ENCODE data around the gene TSPAN18. TPM values are rescaled to one million over a fixed set of nuclear protein-coding genes. Genes with fewer than 3 reads are reported as not detected.

Gene TSPAN18
- total RNA-seq, 2 experiments from 2014 or later: 0.85 to 0.92 TPM

DNA sequence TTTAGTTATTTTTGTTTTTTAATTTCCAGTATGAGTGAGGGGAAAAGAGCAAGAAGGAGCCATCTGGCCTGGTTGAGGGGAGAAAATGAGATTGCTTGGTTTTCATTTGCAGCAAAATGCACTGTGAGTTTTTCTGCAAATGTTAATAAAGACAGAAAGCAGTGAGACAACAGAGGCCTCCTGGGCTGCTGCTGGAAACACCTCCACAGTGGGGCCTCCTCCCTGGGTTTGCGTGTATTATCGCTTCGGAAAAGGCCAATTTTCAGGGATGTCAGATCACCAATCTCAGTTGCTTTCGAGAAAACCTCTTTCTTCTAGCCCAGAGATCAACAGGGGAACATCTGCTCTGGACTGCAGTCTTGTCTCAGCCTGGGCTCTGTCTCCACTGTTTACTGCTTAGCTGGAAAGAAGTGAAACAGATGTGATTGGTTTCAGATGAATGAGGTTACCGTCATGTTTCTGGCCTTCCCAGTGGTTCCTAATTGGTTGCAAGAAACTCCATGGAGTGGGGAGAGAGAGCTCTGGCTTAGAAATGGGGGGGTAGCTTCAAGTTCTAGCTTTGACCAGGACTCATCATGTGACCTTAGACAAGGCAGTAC, 17.3 kb downstream of the TSPAN18 start:
- DNase-seq (no peak), ATAC-seq (no peak)
- intact Hi-C loops (cut with micrococcal nuclease): no loop called here
- no peaks in the 10 kb centered on the region for H3K9me3 Mint-ChIP-seq
- TF ChIP-seq CTCF (IDR thresholded peaks at IDR 0.05): no peak
- no peak overlapping the region for H3K4me3 Mint-ChIP-seq
- no peak overlapping the region for H3K27ac Mint-ChIP-seq
- peaks cover 9% of the 10 kb centered on the region for H3K4me1 Mint-ChIP-seq (ENCODE audit: low read depth)
- POLR2A ChIA-PET: no interaction called here
- no peaks in the 10 kb centered on the region for H3K36me3 Mint-ChIP-seq (ENCODE audit: low read depth)
- H3K27me3 Mint-ChIP-seq: no peaks in the 10 kb centered on the region
- CTCF ChIA-PET: no interaction called here

- ATAC-seq (no peak), DNase-seq (no peak)
- H3K27ac Mint-ChIP-seq: no peak overlapping the region
- ChIA-PET CTCF (interaction anchor here (0.8 to 1.7 kb wide), 4 partner anchors 10 to 223 kb away, joined by 3 to 5 read pairs (median 3); no protein-coding TSS in a partner anchor), POLR2A (interaction anchor here (1.4 kb wide), 1 partner anchor 10 kb away, joined by 3 read pairs; no protein-coding TSS in a partner anchor)
- intact Hi-C loops (cut with micrococcal nuclease): no loop called here
- no peaks in the 10 kb centered on the region for H3K36me3 Mint-ChIP-seq (ENCODE audit: low read depth)
- H3K4me1 Mint-ChIP-seq (ENCODE audit: low read depth): peaks cover 9% of the 10 kb centered on the region
- no peaks in the 10 kb centered on the region for H3K9me3 Mint-ChIP-seq
- no peak overlapping the region for H3K4me3 Mint-ChIP-seq
- H3K27me3 Mint-ChIP-seq: no peaks in the 10 kb centered on the region
- no peak for TF ChIP-seq CTCF (IDR thresholded peaks at IDR 0.05)
Observed at GRCh38 chr11:44746894-44747293, 20.1 kb downstream of the TSPAN18 start.

DNA sequence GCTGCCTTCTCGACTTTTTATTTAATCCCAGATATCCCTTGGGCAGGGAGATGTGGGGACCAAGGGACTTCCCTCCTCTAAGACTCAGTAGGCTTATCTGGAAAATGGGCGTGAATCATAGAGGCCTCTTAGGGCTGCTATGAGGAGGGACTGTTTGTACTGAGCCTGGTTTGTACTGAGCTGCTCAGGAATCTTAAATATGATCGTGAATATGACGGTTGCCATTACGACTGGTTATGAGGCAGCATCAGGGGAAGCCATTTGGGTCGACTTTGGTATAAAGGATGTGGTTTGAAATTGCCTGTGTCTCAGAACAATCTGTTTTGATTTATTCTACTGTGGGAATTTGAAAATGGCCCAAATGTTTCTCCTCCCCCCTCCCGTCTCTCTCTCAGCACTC, 20.6 kb downstream of the TSPAN18 start:
- Mint-ChIP-seq H3K4me1 (ENCODE audit: low read depth) (peaks cover 9% of the 10 kb centered on the region), H3K27ac (no peak overlapping the region), H3K9me3 (no peaks in the 10 kb centered on the region), H3K36me3 (ENCODE audit: low read depth) (no peaks in the 10 kb centered on the region), H3K27me3 (no peaks in the 10 kb centered on the region), H3K4me3 (no peak overlapping the region)
- no peak for TF ChIP-seq CTCF (IDR thresholded peaks at IDR 0.05)
- ChIA-PET CTCF (interaction anchor here (0.9 to 1.7 kb wide), 3 partner anchors 10 to 224 kb away, joined by 3 to 5 read pairs (median 3); no protein-coding TSS in a partner anchor), POLR2A (interaction anchor here (1.4 kb wide), 1 partner anchor 10 kb away, joined by 3 read pairs; no protein-coding TSS in a partner anchor)
- ATAC-seq: no peak
- DNase-seq: no peak
- intact Hi-C loops (cut with micrococcal nuclease): no loop called here

DNA sequence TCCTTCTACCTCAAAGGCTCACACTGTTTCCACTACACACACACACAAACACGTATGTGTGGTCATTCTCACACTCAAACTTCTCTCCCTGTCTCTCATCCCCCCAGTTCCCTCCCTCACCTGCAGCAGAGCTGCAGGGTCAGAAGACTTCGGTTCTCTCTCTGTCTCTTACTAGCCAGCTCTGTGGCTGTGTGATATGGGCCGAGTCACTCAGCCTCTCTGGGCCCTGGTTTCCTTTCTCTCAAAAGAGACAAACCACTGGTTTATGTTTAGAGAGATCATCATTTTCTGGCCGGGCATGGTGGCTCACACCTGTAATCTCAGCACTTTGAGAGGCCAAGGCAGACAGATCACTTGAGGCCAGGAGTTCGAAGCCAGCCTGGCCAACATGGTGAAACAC, 21.1 kb downstream of the TSPAN18 start:
- no peak for DNase-seq
- no peaks in the 10 kb centered on the region for H3K9me3 Mint-ChIP-seq
- H3K4me3 Mint-ChIP-seq: no peak overlapping the region
- ChIA-PET POLR2A (no interaction called here), CTCF (interaction anchor here (1.3 to 3.1 kb wide), 3 partner anchors 27 to 224 kb away, joined by 3 to 13 read pairs (median 5); no protein-coding TSS in a partner anchor)
- peak; percentile 30 for ATAC-seq
- no peak for TF ChIP-seq CTCF (IDR thresholded peaks at IDR 0.05)
- no peaks in the 10 kb centered on the region for H3K36me3 Mint-ChIP-seq (ENCODE audit: low read depth)
- no peak overlapping the region for H3K27ac Mint-ChIP-seq
- H3K27me3 Mint-ChIP-seq: no peaks in the 10 kb centered on the region
- intact Hi-C loops (cut with micrococcal nuclease): no loop called here
- H3K4me1 Mint-ChIP-seq (ENCODE audit: low read depth): peaks cover 9% of the 10 kb centered on the region

DNA sequence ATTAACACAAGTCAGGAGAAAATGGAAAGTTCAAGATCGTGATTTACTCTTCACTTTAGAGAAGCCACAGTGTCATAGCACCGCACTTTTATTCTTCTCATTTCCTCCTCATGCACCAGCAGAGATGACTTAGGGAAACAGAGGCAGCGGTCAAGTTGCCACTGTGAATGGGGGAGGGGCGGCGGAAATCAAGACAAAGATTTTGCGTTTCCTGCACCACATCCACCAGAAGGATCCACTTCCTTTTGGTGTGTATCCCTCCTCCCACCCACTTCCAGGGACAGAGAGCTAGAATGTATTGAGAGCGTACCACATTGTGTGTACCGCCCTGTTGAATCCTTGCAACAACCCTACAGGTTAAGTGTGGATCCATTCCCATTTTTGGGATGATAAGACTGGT, 21.8 kb downstream of the TSPAN18 start:
- H3K36me3 Mint-ChIP-seq (ENCODE audit: low read depth): no peaks in the 10 kb centered on the region
- ChIA-PET CTCF (interaction anchor here (3.1 kb wide), 1 partner anchor 27 kb away, joined by 13 read pairs; no protein-coding TSS in a partner anchor), POLR2A (no interaction called here)
- intact Hi-C loops (cut with micrococcal nuclease): no loop called here
- H3K4me1 Mint-ChIP-seq (ENCODE audit: low read depth): peaks cover 9% of the 10 kb centered on the region
- no peak for TF ChIP-seq CTCF (IDR thresholded peaks at IDR 0.05)
- no peaks in the 10 kb centered on the region for H3K9me3 Mint-ChIP-seq
- no peak for DNase-seq
- no peak overlapping the region for H3K4me3 Mint-ChIP-seq
- no peaks in the 10 kb centered on the region for H3K27me3 Mint-ChIP-seq
- ATAC-seq: no peak
- no peak overlapping the region for H3K27ac Mint-ChIP-seq

All from activated CD8-positive, alpha-beta T cell treated with anti-CD3 and anti-CD28 coated beads for 36 hours (primary cell).